Endothelial cell of umbilical vein (primary cell): Measurements from ENCODE around the gene MAG. TPM values are rescaled to one million over a fixed set of nuclear protein-coding genes. Genes with fewer than 3 reads are reported as not detected.

Experiments used
- BruUV-seq: library from RNA; stranded (reverse); fragments of 400-500 nt; replicated peaks from 2 replicates; lab custom pipeline; 2021; lab: Mats Ljungman, UMichigan
- CTCF ChIA-PET: fragments of 300-600, 350-600 bp; sonication (Branson Sonifier 250); formaldehyde crosslinking; loops from one replicate; lab custom pipeline; 2021; ENCODE audit warnings: antibody characterized with exemption, inconsistent platforms; lab: Charles Lee
- POLR2A ChIA-PET: fragments of 300-600, 350-600 bp; sonication (Branson Sonifier 250); formaldehyde crosslinking; loops from one replicate; lab custom pipeline; 2021; ENCODE audit warnings: antibody characterized with exemption, inconsistent platforms; lab: Charles Lee
- DNase-seq: peaks from one replicate; pipeline ENCODE4 v3.0.0-alpha.2; 2011; ENCODE audit warnings: low read depth, low spot score
- FAIRE-seq: peaks from 2 replicates; lab custom pipeline; 2011; peaks lifted over from hg19 to GRCh38; lab: Jason Lieb, UNC
- H2AFZ ChIP-seq: 2 replicates; pipeline ENCODE4 v1.6.0; 2012; ENCODE audit warnings: low read depth, low read length, control low read depth, inconsistent platforms
- H3K27ac ChIP-seq: 2 replicates; pipeline ENCODE4 v1.5.1; 2011; ENCODE audit warnings: low read depth, mild to moderate bottlenecking, control low read depth, low read length, moderate library complexity; ENCODE audit not compliant: insufficient read depth
- H3K27me3 ChIP-seq, 2 experiments: 2 replicates each; pipeline versions ENCODE4 v1.6.0 to v1.6.1; 2011; ENCODE audit warnings: low read length in 2 of 2, mixed read lengths in 1 of 2; ENCODE audit not compliant: control insufficient read depth in 2 of 2, insufficient read depth in 2 of 2
- H3K36me3 ChIP-seq, 2 experiments: 2 replicates in 1 of 2; 3 replicates in 1 of 2; pipeline ENCODE4 v1.5.1; 2011; ENCODE audit warnings: low read length in 2 of 2, mild to moderate bottlenecking in 1 of 2, moderate library complexity in 1 of 2; ENCODE audit not compliant: control insufficient read depth in 2 of 2, insufficient read depth in 2 of 2; ENCODE audit errors: extremely low read depth in 1 of 2
- H3K4me1 ChIP-seq: 3 replicates; pipeline ENCODE4 v1.5.1; 2011; ENCODE audit warnings: mild to moderate bottlenecking, low read length; ENCODE audit not compliant: control insufficient read depth, insufficient read depth; ENCODE audit errors: extremely low read depth
- H3K4me2 ChIP-seq: 2 replicates; pipeline ENCODE4 v1.6.1; 2011; ENCODE audit warnings: low read length, control low read depth, mixed read lengths; ENCODE audit not compliant: insufficient read depth
- H3K4me3 ChIP-seq, 3 experiments: fragments of 200-600 bp in 1 of 3; sonication (generic), shearing (Covaris generic) in 1 of 3; replicated peaks in 1 of 3; 2 replicates each; pipeline ENCODE4 v1.5.1; 2011 to 2016; ENCODE audit warnings: control low read depth in 3 of 3, low read length in 3 of 3, mild to moderate bottlenecking in 2 of 3, inconsistent platforms in 1 of 3, low read depth in 1 of 3, moderate library complexity in 1 of 3; ENCODE audit not compliant: insufficient read depth in 1 of 3
- H3K79me2 ChIP-seq: 2 replicates; pipeline ENCODE4 v1.6.0; 2012; ENCODE audit warnings: low read length, inconsistent platforms; ENCODE audit not compliant: control insufficient read depth, insufficient read depth
- H3K9ac ChIP-seq: replicated peaks from 2 replicates; pipeline ENCODE3; 2011; ENCODE audit warnings: low read length, control low read depth; ENCODE audit not compliant: insufficient read depth; ENCODE audit errors: extremely low read depth
- H3K9me1 ChIP-seq: replicated peaks from 3 replicates; pipeline ENCODE4 v1.6.0; 2011; ENCODE audit warnings: mild to moderate bottlenecking, low read length; ENCODE audit not compliant: control insufficient read depth, insufficient read depth; ENCODE audit errors: extremely low read depth
- H3K9me3 ChIP-seq: replicated peaks from 2 replicates; pipeline ENCODE4 v1.5.1; 2012; ENCODE audit warnings: low read length, inconsistent platforms; ENCODE audit not compliant: control insufficient read depth, insufficient read depth
- H4K20me1 ChIP-seq: replicated peaks from 2 replicates; pipeline ENCODE3; 2011; ENCODE audit warnings: mild to moderate bottlenecking, low read length; ENCODE audit not compliant: control insufficient read depth, insufficient read depth; ENCODE audit errors: extremely low read depth
- CTCF ChIP-seq, 2 donors: IDR thresholded peaks; 1 replicate in 1 of 2; 2 replicates in 1 of 2; pipeline ENCODE4 v1.5.1; 2011; ENCODE audit warnings: low read length in 2 of 2, mild to moderate bottlenecking in 2 of 2, moderate library complexity in 2 of 2, control low read depth in 1 of 2, inconsistent platforms in 1 of 2, low read depth in 1 of 2; ENCODE audit not compliant: insufficient read depth in 1 of 2; ENCODE audit errors: extremely low read depth in 1 of 2
- EZH2 ChIP-seq: IDR thresholded peaks from 2 replicates; pipeline ENCODE4 v1.6.1; 2012; ENCODE audit warnings: borderline replicate concordance, low read depth, mild to moderate bottlenecking, moderate library complexity, low read length, inconsistent platforms; ENCODE audit not compliant: severe bottlenecking
- FOS ChIP-seq: IDR thresholded peaks from 2 replicates; pipeline ENCODE4 v1.6.1; 2011; ENCODE audit warnings: mild to moderate bottlenecking, low read length, moderate library complexity, borderline replicate concordance; ENCODE audit not compliant: insufficient read depth
- GATA2 ChIP-seq: IDR thresholded peaks from 2 replicates; pipeline ENCODE4 v1.7.0; 2011; ENCODE audit warnings: low read depth, mild to moderate bottlenecking, moderate library complexity, mixed read lengths, low read length; ENCODE audit not compliant: insufficient read length, insufficient read depth
- JUN ChIP-seq: IDR thresholded peaks from 2 replicates; pipeline ENCODE4 v1.6.1; 2011; ENCODE audit warnings: borderline replicate concordance, low read depth; ENCODE audit not compliant: insufficient read length, insufficient read depth
- MAX ChIP-seq: IDR thresholded peaks from 2 replicates; pipeline ENCODE4 v1.6.1; 2011; ENCODE audit not compliant: insufficient read depth, insufficient read length
- MYC ChIP-seq: IDR thresholded peaks from one replicate; pipeline ENCODE4 v1.6.1; 2011; ENCODE audit warnings: mild to moderate bottlenecking, low read depth, low read length
- POLR2A ChIP-seq: IDR thresholded peaks from 2 replicates; pipeline ENCODE4 v1.6.1; 2012; ENCODE audit warnings: low read depth, mild to moderate bottlenecking, control low read depth, low read length
- POLR2AphosphoS5 ChIP-seq: IDR thresholded peaks from 2 replicates; pipeline ENCODE4 v1.6.1; 2012; ENCODE audit warnings: low read depth, mild to moderate bottlenecking, control low read depth, low read length, moderate library complexity; ENCODE audit not compliant: insufficient read depth
- dilution Hi-C: fragments of 300-500 bp; cut with MboI; formaldehyde crosslinking; loops from one replicate; pipeline ENCODE4 v1.15.0; 2019; ENCODE audit warnings: low sequenced_read_pairs; ENCODE audit not compliant: extremely low pct_ligation_motif_present
- intact Hi-C: fragments of 100-400 bp; cut with micrococcal nuclease; formaldehyde crosslinking; loops from one replicate; pipeline ENCODE4 v1.10.0; 2022
- polyA plus RNA-seq, 4 experiments: library from polyadenylated mRNA; depleted of rRNA in 3 of 4; stranded (reverse) in 3 of 4; unstranded in 1 of 4; fragments of >200 nt; gene quantifications; 2 replicates each; pipeline versions ENCODE4 v1.2.1 to v1.2.3, GENCODE V29; 2011 to 2012; ENCODE audit warnings: missing spikeins in 1 of 4
- total RNA-seq: library from RNA; stranded (reverse); gene quantifications from 2 replicates; pipeline ENCODE4 v1.2.3, GENCODE V29; 2021

MAG gene
- total and polyA plus RNA-seq, 2 donors (not counting 3 experiments of a cell fraction or from before 2014, with no cell fraction given): not detected

GRCh38 chr19:35314031-35314430 is 22.1 kb downstream of the MAG start:
- no peak for FAIRE-seq
- Histone ChIP-seq H3K4me3 (no peak overlapping the region), H2AFZ (no peak overlapping the region), H3K9me3 (no peaks in the 10 kb centered on the region), H3K27ac (no peak overlapping the region), H3K9ac (no peak overlapping the region), H3K4me1 (peaks cover 5% of the 10 kb centered on the region), H3K36me3 (no peaks in the 10 kb centered on the region), H3K4me2 (no peak overlapping the region), H3K27me3 (no peaks in the 10 kb centered on the region), H4K20me1 (no peaks in the 10 kb centered on the region), H3K9me1 (no peaks in the 10 kb centered on the region), H3K79me2 (no peaks in the 10 kb centered on the region)
- ChIA-PET CTCF (interaction anchor here (1.0 to 2.1 kb wide), 2 partner anchors 10 to 39 kb away, joined by 4 read pairs; no protein-coding TSS in a partner anchor), POLR2A (no interaction called here)
- dilution Hi-C loops: no loop called here
- no peak for DNase-seq
- TF ChIP-seq EZH2 (no peak), POLR2AphosphoS5 (no peak), POLR2A (no peak), CTCF (IDR thresholded peaks at IDR 0.05; ENCODE audit: extremely low read depth in 1 of 2, insufficient read depth in 1 of 2, low read depth in 1 of 2, low read length in 2 of 2) (no peak), GATA2 (no peak), MAX (no peak), JUN (no peak), MYC (no peak), FOS (no peak)
- no TSS peak for BruUV-seq
- intact Hi-C loops: no loop called here
